H1 (cell line): ENCODE results near the gene TOMT. TPM values are rescaled to one million over a fixed set of nuclear protein-coding genes. Genes with fewer than 3 reads are reported as not detected.

Experiments used
- CTCF ChIA-PET: fragments of 300-600 bp; sonication (Branson Sonifier 250); formaldehyde crosslinking; loops from one replicate; lab custom pipeline; 2021; ENCODE audit not compliant: partially characterized antibody; lab: Charles Lee
- POLR2A ChIA-PET: fragments of 300-600 bp; sonication (Branson Sonifier 250); formaldehyde crosslinking; loops from one replicate; lab custom pipeline; 2021; ENCODE audit warnings: inconsistent platforms; ENCODE audit not compliant: partially characterized antibody; lab: Charles Lee
- DNase-seq, 2 experiments: peaks; one replicate each; pipeline versions ENCODE4 v3.0.0 to v3.0.0-alpha.2; 2010 to 2022; ENCODE audit warnings: low spot score in 2 of 2, low read depth in 1 of 2, mixed read lengths in 1 of 2
- FAIRE-seq: peaks from 2 replicates; lab custom pipeline; 2011; peaks lifted over from hg19 to GRCh38; lab: Jason Lieb, UNC
- H2AFZ ChIP-seq: 2 replicates; pipeline ENCODE4 v1.8.1; 2012; ENCODE audit warnings: low read length, inconsistent platforms
- H2AK5ac ChIP-seq: 2 replicates; pipeline ENCODE4 v1.6.1; 2013; ENCODE audit warnings: low read depth, low read length
- H2BK120ac ChIP-seq: replicated peaks from 2 replicates; pipeline ENCODE3; 2013; ENCODE audit warnings: low read depth, low read length, inconsistent platforms
- H2BK12ac ChIP-seq: 2 replicates; pipeline ENCODE4 v1.6.1; 2013; ENCODE audit warnings: low read depth, low read length
- H2BK15ac ChIP-seq: 2 replicates; pipeline ENCODE4 v1.6.1; 2013; ENCODE audit warnings: low read length
- H2BK20ac ChIP-seq: 2 replicates; pipeline ENCODE4 v1.6.1; 2013; ENCODE audit warnings: low read length
- H2BK5ac ChIP-seq: 2 replicates; pipeline ENCODE4 v1.6.1; 2013; ENCODE audit warnings: low read depth, low read length
- H3K14ac ChIP-seq: 2 replicates; pipeline ENCODE4 v1.6.1; 2013; ENCODE audit warnings: inconsistent platforms; ENCODE audit not compliant: insufficient read length
- H3K18ac ChIP-seq: 2 replicates; pipeline ENCODE4 v1.6.1; 2013; ENCODE audit warnings: low read length; ENCODE audit errors: extremely low read depth
- H3K23ac ChIP-seq: 2 replicates; pipeline ENCODE4 v1.6.1; 2013; ENCODE audit warnings: inconsistent platforms; ENCODE audit not compliant: insufficient read length
- H3K23me2 ChIP-seq: 2 replicates; pipeline ENCODE4 v1.6.1; 2013; ENCODE audit warnings: low read depth, low read length
- H3K27ac ChIP-seq: 2 replicates; pipeline ENCODE4 v1.6.1; 2011; ENCODE audit warnings: low read depth, low read length, inconsistent platforms
- H3K27me3 ChIP-seq, 4 experiments: replicated peaks in 1 of 4; 1 replicate in 1 of 4; 2 replicates in 3 of 4; pipeline versions ENCODE4 v1.6.1 to v1.8.1; 2011 to 2013; ENCODE audit warnings: low read length in 3 of 4, mild to moderate bottlenecking in 3 of 4, inconsistent platforms in 2 of 4, mixed read lengths in 2 of 4, moderate library complexity in 1 of 4; ENCODE audit not compliant: control insufficient read depth in 3 of 4, insufficient read depth in 3 of 4; ENCODE audit errors: extremely low read depth in 1 of 4
- H3K36me3 ChIP-seq, 4 experiments: 2 replicates each; pipeline versions ENCODE4 v1.6.1 to v1.8.1; 2011 to 2013; ENCODE audit warnings: mild to moderate bottlenecking in 4 of 4, low read length in 3 of 4, moderate library complexity in 2 of 4, control low read depth in 1 of 4, inconsistent platforms in 1 of 4; ENCODE audit not compliant: insufficient read depth in 4 of 4, control insufficient read depth in 2 of 4
- H3K4ac ChIP-seq: replicated peaks from 2 replicates; pipeline ENCODE3; 2013; ENCODE audit warnings: low read length, low read depth, mixed read lengths, inconsistent platforms; ENCODE audit not compliant: insufficient read length
- H3K4me1 ChIP-seq, 4 experiments: replicated peaks in 1 of 4; 1 replicate in 1 of 4; 2 replicates in 3 of 4; pipeline versions ENCODE4 v1.6.1 to v1.8.1; 2011 to 2013; ENCODE audit warnings: low read length in 3 of 4, inconsistent platforms in 2 of 4, mixed read lengths in 1 of 4; ENCODE audit not compliant: insufficient read depth in 4 of 4, control insufficient read depth in 3 of 4
- H3K4me2 ChIP-seq, 2 experiments: 2 replicates each; pipeline versions ENCODE4 v1.6.1 to v1.8.1; 2011 to 2013; ENCODE audit warnings: low read depth in 2 of 2, low read length in 2 of 2, control low read depth in 1 of 2, inconsistent platforms in 1 of 2, mild to moderate bottlenecking in 1 of 2; ENCODE audit not compliant: insufficient read depth in 1 of 2
- H3K4me3 ChIP-seq, 4 experiments: fragments of 200-600, 300-600 bp in 1 of 4; sonication (generic), shearing (Covaris generic), sonication (Bioruptor Twin) in 1 of 4; 2 replicates each; pipeline versions ENCODE4 v1.5.1 to v1.8.1; 2011 to 2016; ENCODE audit warnings: low read length in 4 of 4, low read depth in 3 of 4, control low read depth in 2 of 4, inconsistent platforms in 2 of 4, mild to moderate bottlenecking in 2 of 4, mixed read lengths in 1 of 4, moderate library complexity in 1 of 4; ENCODE audit not compliant: insufficient read depth in 2 of 4; ENCODE audit errors: extremely low read depth in 1 of 4
- H3K56ac ChIP-seq: replicated peaks from 2 replicates; pipeline ENCODE3; 2013; ENCODE audit warnings: low read depth, mild to moderate bottlenecking, mixed read lengths, low read length, inconsistent platforms; ENCODE audit not compliant: insufficient read length
- H3K79me1 ChIP-seq: 2 replicates; pipeline ENCODE4 v1.6.1; 2013; ENCODE audit warnings: low read depth, low read length, control low read depth
- H3K79me2 ChIP-seq, 2 experiments: 2 replicates each; pipeline versions ENCODE4 v1.6.1 to v1.8.1; 2012 to 2013; ENCODE audit warnings: low read length in 2 of 2, mild to moderate bottlenecking in 2 of 2, inconsistent platforms in 1 of 2; ENCODE audit not compliant: insufficient read depth in 2 of 2, control insufficient read depth in 1 of 2
- H3K9ac ChIP-seq, 4 experiments: replicated peaks in 1 of 4; 1 replicate in 1 of 4; 2 replicates in 3 of 4; pipeline versions ENCODE4 v1.6.1 to v1.8.1; 2011 to 2013; ENCODE audit warnings: low read depth in 3 of 4, low read length in 3 of 4, control low read depth in 2 of 4, mild to moderate bottlenecking in 2 of 4, moderate library complexity in 2 of 4, inconsistent platforms in 1 of 4; ENCODE audit errors: extremely low read depth in 1 of 4
- H3K9me3 ChIP-seq, 2 experiments: 2 replicates each; pipeline versions ENCODE4 v1.6.1 to v1.8.1; 2012 to 2013; ENCODE audit warnings: mild to moderate bottlenecking in 2 of 2, moderate library complexity in 2 of 2, control low read depth in 1 of 2, inconsistent platforms in 1 of 2, low read depth in 1 of 2, low read length in 1 of 2, mixed read lengths in 1 of 2; ENCODE audit not compliant: insufficient read depth in 2 of 2
- H4K20me1 ChIP-seq, 2 experiments: replicated peaks in 1 of 2; 2 replicates each; pipeline versions ENCODE3 to v1.8.1; 2011 to 2013; ENCODE audit warnings: inconsistent platforms in 2 of 2, low read length in 2 of 2, mild to moderate bottlenecking in 1 of 2; ENCODE audit not compliant: insufficient read depth in 2 of 2, control insufficient read depth in 1 of 2
- H4K5ac ChIP-seq: 2 replicates; pipeline ENCODE4 v1.6.1; 2013; ENCODE audit warnings: low read length, low read depth, mixed read lengths, inconsistent platforms; ENCODE audit not compliant: insufficient read length
- H4K8ac ChIP-seq: 2 replicates; pipeline ENCODE4 v1.8.0; 2013; ENCODE audit warnings: mild to moderate bottlenecking, moderate library complexity, low read length, inconsistent platforms; ENCODE audit not compliant: insufficient read depth; ENCODE audit errors: extremely low read depth
- H4K91ac ChIP-seq: replicated peaks from 2 replicates; pipeline ENCODE3; 2013; ENCODE audit warnings: low read length, mixed read lengths, inconsistent platforms; ENCODE audit not compliant: insufficient read length
- ASH2L ChIP-seq: fragments of 200-600, 300-600 bp; sonication (generic); IDR thresholded peaks from one replicate; pipeline ENCODE4 v1.7.1; 2017; ENCODE audit warnings: low read length
- CTBP2 ChIP-seq: IDR thresholded peaks from 2 replicates; pipeline ENCODE4 v1.7.0; 2011; ENCODE audit warnings: borderline replicate concordance, mild to moderate bottlenecking, moderate library complexity, mixed read lengths, low read length; ENCODE audit not compliant: insufficient read depth, insufficient read length
- SIN3A ChIP-seq, 2 experiments: IDR thresholded peaks in 1 of 2; conservative IDR thresholded peaks in 1 of 2; 2 replicates each; pipeline ENCODE4 v1.6.1; 2011 to 2012; ENCODE audit warnings: low read length in 2 of 2, improper control_type of control experiment in 1 of 2, low read depth in 1 of 2, mild to moderate bottlenecking in 1 of 2
- WGBS, 2 experiments: shearing (Covaris generic) in 1 of 2; methylation state at CpG; one replicate each; pipeline versions ENCODE4 v1.1.6 to v1.1.7; 2013 to 2015; ENCODE audit warnings: low lambda C conversion rate in 2 of 2, mixed read lengths in 2 of 2, inconsistent platforms in 1 of 2, low coverage in 1 of 2, missing lambda C conversion rate in 1 of 2; ENCODE audit not compliant: insufficient replicate concordance in 2 of 2, insufficient coverage in 1 of 2, insufficient read length in 1 of 2; ENCODE audit errors: extremely low coverage in 1 of 2, missing lambda C conversion rate in 1 of 2; 5-methylcytosine and 5-hydroxymethylcytosine counted together
- polyA plus RNA-seq, 7 experiments: library from polyadenylated mRNA; depleted of rRNA in 3 of 7; stranded (reverse) in 5 of 7; unstranded in 2 of 7; fragments of >200 nt in 5 of 7; fragments of 200-250 nt in 2 of 7; gene quantifications; 1 replicate in 5 of 7; 2 replicates in 1 of 7; 4 replicates in 1 of 7; pipeline versions ENCODE4 v1.2.1 to v1.2.3, GENCODE V29; 2011 to 2013; ENCODE audit warnings: missing spikeins in 2 of 7, mixed read lengths in 2 of 7
- total RNA-seq: library from RNA; stranded (reverse); fragmentation: NEBNext Ultra II Directional; extraction: Animal tissue kit (Norgen Biotek cat#: 25700); gene quantifications from 2 replicates; pipeline ENCODE4 v1.2.1, GENCODE V29; 2021

The TOMT gene
- total and polyA plus RNA-seq, 2 of the 8 experiments (the other 6 are each of a cell fraction or from before 2014, with no cell fraction given): 0.11 TPM; not detected in 1

GRCh38 chr11:72079819-72080325 is 25.9 kb upstream of the TOMT start:
- Histone ChIP-seq H3K4me3 (peak overlapping the region; percentile 66 to 100 (median 86)), H3K18ac (peak overlapping the region; percentile 66; the same call in 1 of the 2 replicates), H3K79me1 (peaks cover 4% of the 10 kb centered on the region; the same call in 1 of the 2 replicates), H2BK20ac (no peak overlapping the region), H2BK12ac (no peak overlapping the region), H3K56ac (peak overlapping the region; percentile 70), H2BK15ac (no peak overlapping the region), H3K14ac (no peak overlapping the region), H3K9me3 (no peaks in the 10 kb centered on the region), H4K91ac (peak overlapping the region; percentile 23), H2AK5ac (no peak overlapping the region), H3K36me3 (no peaks in the 10 kb centered on the region; a peak in 1 of 8 replicates), H3K23me2 (peaks cover 4% of the 10 kb centered on the region; the same call in 1 of the 2 replicates), H3K9ac (peak overlapping the region; percentile 57 to 87 (median 74)), H4K20me1 (peaks cover 4% of the 10 kb centered on the region in 2 experiments), H4K8ac (peak overlapping the region; percentile 87; the same call in 1 of the 2 replicates), H2BK5ac (peak overlapping the region; percentile 78), H3K27me3 (no peaks in the 10 kb centered on the region), H3K4ac (no peak overlapping the region), H3K27ac (peak overlapping the region; percentile 83; the same call in 1 of the 2 replicates), H2AFZ (0 out of 2 replicates have a peak overlapping the region, but pooled peaks have one; percentile 4), H3K4me1 (peaks cover 0 to 5% (median 0%) of the 10 kb centered on the region in 4 experiments; a peak in 3 of 7 replicates), H3K4me2 (peak overlapping the region; percentile 79 to 86), H3K79me2 (peaks cover 16 to 51% of the 10 kb centered on the region in 2 experiments), H3K23ac (no peak overlapping the region), H2BK120ac (no peak overlapping the region), H4K5ac (peak overlapping the region; percentile 18)
- ChIA-PET CTCF (interaction anchor here (1.5 to 3.0 kb wide), 3 partner anchors 11 to 55 kb away, joined by 6 to 16 read pairs (median 13); no protein-coding TSS in a partner anchor), POLR2A (interaction anchor here (0.7 to 2.5 kb wide), 6 partner anchors 10 to 54 kb away, joined by 3 to 10 read pairs (median 4); partner anchors contain the start of gene ANAPC15)
- TF ChIP-seq CTBP2 (no peak), ASH2L (no peak), SIN3A (conservative IDR thresholded peaks at IDR 0.05 in 1 of 2, IDR thresholded peaks at IDR 0.05 in 1 of 2; ENCODE audit: low read depth in 1 of 2, low read length in 2 of 2) (peak in 1 of 2 experiments; percentile 66; a peak in 1 of 4 replicates)
- DNase-seq (no peak), FAIRE-seq (no peak)
- 12% methylated on average over 11 of the region's 16 CpGs; no CpG with 5 or more reads in 1 of the 2 experiments for WGBS, 2 experiments
